Pons (tissue), 1 donor: ENCODE data around the gene MIAT.
"Not testable (repeated sequence)": the region's sequence is repeated elsewhere in the genome, so short reads cannot be mapped to it uniquely, and the experiment has no call there.

ENCODE experiments used
- DNase-seq: peaks from one replicate; pipeline ENCODE4 v3.0.0-alpha.2; 2016; ENCODE audit warnings: low spot score

Gene MIAT

GRCh38 chr22:26656891-26657851 lies at the start of gene MIAT:
Gene MIAT (plus strand): TSS chr22:26657588.
- no peak for DNase-seq

GRCh38 chr22:26608129-26608528 lies 49.3 kb upstream of the MIAT start:
- DNase-seq = no peak

GRCh38 chr22:26609287-26609686 lies 48.1 kb upstream of the MIAT start:
- DNase-seq = no peak

GRCh38 chr22:26610072-26610958 lies 47.1 kb upstream of the MIAT start:
- DNase-seq = peak; percentile 59

GRCh38 chr22:26610996-26611395 lies 46.4 kb upstream of the MIAT start:
- DNase-seq = no peak

- no peak for DNase-seq
Observed at GRCh38 chr22:26612652-26613051, 44.7 kb upstream of the MIAT start.

- DNase-seq = not testable (repeated sequence)
Observed at GRCh38 chr22:26613753-26614152, 43.6 kb upstream of the MIAT start.

GRCh38 chr22:26614322-26614721 lies 43.1 kb upstream of the MIAT start:
- DNase-seq = no peak

- no peak for DNase-seq
Observed at GRCh38 chr22:26615149-26615548, 42.2 kb upstream of the MIAT start.

- no peak for DNase-seq
Observed at GRCh38 chr22:26615830-26616435, 41.5 kb upstream of the MIAT start.

- DNase-seq = no peak
Observed at GRCh38 chr22:26616650-26617049, 40.7 kb upstream of the MIAT start.

GRCh38 chr22:26617271-26618199 lies 39.9 kb upstream of the MIAT start, which contains the start of gene CRYBB1:
Gene CRYBB1 (minus strand): TSS chr22:26618027. CDS start chr22:26616319, 1,708 bp downstream.
- DNase-seq = peak; percentile 33

GRCh38 chr22:26618455-26618854 lies 38.9 kb upstream of the MIAT start:
- no peak for DNase-seq

- DNase-seq = no peak
Observed at GRCh38 chr22:26619510-26619909, 37.9 kb upstream of the MIAT start.

- DNase-seq = no peak
Observed at GRCh38 chr22:26620197-26620596, 37.2 kb upstream of the MIAT start.

- DNase-seq = no peak
Observed at GRCh38 chr22:26621663-26622062, 35.7 kb upstream of the MIAT start, which contains the start of gene CRYBA4. Gene CRYBA4 (plus strand): TSS chr22:26621963. CDS start chr22:26622597, 634 bp downstream.

- DNase-seq = no peak
Observed at GRCh38 chr22:26623984-26624383, 33.4 kb upstream of the MIAT start.

- DNase-seq = no peak
Observed at GRCh38 chr22:26624803-26625202, 32.6 kb upstream of the MIAT start.

GRCh38 chr22:26629988-26630761 lies 27.2 kb upstream of the MIAT start:
- DNase-seq = no peak

- DNase-seq = no peak
Observed at GRCh38 chr22:26631282-26631681, 26.1 kb upstream of the MIAT start.
